ENCODE measurements around the gene MANBA.

GRCh38 chr4:102759831-102760644, 730 bp downstream of the MANBA start:
- TF ChIP-seq CTCF (IDR thresholded peaks at IDR 0.05) = no peak
- no peak for TF ChIP-seq POLR2A (IDR thresholded peaks at IDR 0.05)

Data from uterus (tissue), 2 donors.